ENCODE data around the gene CLSTN2. TPM values are rescaled to one million over a fixed set of nuclear protein-coding genes. Genes with fewer than 3 reads are reported as not detected.

Gene CLSTN2
- total RNA-seq, 1 experiment from 2014 or later, result 0.02 TPM

DNA sequence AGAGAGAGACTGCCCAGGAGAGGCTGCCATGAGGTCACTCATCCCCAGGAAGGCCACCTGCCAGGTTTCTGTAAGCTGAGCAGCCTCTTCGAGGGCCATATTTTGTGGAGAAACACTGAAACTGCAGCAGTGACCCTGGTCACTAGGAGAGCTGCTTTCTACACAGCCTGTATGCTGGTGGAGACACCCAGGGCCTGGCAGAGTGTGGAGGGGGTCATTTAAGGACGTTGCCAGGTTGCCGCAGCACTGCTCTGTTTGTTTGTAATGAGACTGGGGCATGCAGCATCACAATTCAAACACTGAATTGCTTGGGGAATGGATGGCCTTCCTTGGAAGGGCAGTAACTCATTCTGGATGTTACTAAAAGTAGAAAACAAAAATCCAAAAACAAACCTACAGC lies 638.0 kb downstream of the CLSTN2 start:
- ATAC-seq (no peak), DNase-seq (ENCODE audit: low read depth, low spot score) (no peak)
- POLR2A ChIA-PET, result no interaction called here
- Histone ChIP-seq H3K4me3 (replicated peaks in 1 of 2; ENCODE audit: low read depth in 1 of 2, low read length in 2 of 2) (no peak overlapping the region), H3K79me2 (ENCODE audit: insufficient read depth, low read length) (no peaks in the 10 kb centered on the region), H2AFZ (ENCODE audit: low read depth, low read length, poor library complexity, severe bottlenecking) (no peak overlapping the region), H3K27me3 (ENCODE audit: insufficient read depth, low read length) (peaks cover 19% of the 10 kb centered on the region), H3K27ac (ENCODE audit: low read depth, low read length) (no peak overlapping the region), H3K4me1 (ENCODE audit: control insufficient read depth in 1 of 2, insufficient read depth in 2 of 2, low read length in 2 of 2) (no peaks in the 10 kb centered on the region), H4K20me1 (ENCODE audit: insufficient read depth) (no peaks in the 10 kb centered on the region), H3K9me3 (ENCODE audit: control insufficient read depth in 1 of 2, insufficient read depth in 1 of 2, low read depth in 1 of 2, low read length in 2 of 2) (no peaks in the 10 kb centered on the region), H3K4me2 (ENCODE audit: low read length) (no peak overlapping the region), H3K9me2 (ENCODE audit: insufficient read depth) (no peaks in the 10 kb centered on the region), H3K9ac (ENCODE audit: low read length) (no peak overlapping the region), H3K36me3 (ENCODE audit: control insufficient read depth in 1 of 2, insufficient read depth in 2 of 2, low read length in 2 of 2) (no peaks in the 10 kb centered on the region)
- intact Hi-C loops (cut with micrococcal nuclease), result loop anchor here (10.0 kb wide), 1 partner anchor 292 kb away; no protein-coding TSS in a partner anchor
- CTCF ChIA-PET, result no interaction called here
- RAD21 ChIA-PET (ENCODE audit: low non-redundant PET in 1 of 2, low total read pairs in 2 of 2, uncharacterized antibody in 2 of 2, unreplicated experiment in 2 of 2), result no interaction called here
- TF ChIP-seq JUND (IDR thresholded peaks at IDR 0.05) (no peak), EZH2phosphoT487 (IDR thresholded peaks at IDR 0.05; ENCODE audit: borderline replicate concordance) (no peak), FOSL1 (IDR thresholded peaks at IDR 0.05; ENCODE audit: low read depth) (no peak), ZNF274 (IDR thresholded peaks at IDR 0.05; ENCODE audit: low read depth, low read length) (no peak)
- no TSS peak for BruUV-seq (replicated peaks)

DNA sequence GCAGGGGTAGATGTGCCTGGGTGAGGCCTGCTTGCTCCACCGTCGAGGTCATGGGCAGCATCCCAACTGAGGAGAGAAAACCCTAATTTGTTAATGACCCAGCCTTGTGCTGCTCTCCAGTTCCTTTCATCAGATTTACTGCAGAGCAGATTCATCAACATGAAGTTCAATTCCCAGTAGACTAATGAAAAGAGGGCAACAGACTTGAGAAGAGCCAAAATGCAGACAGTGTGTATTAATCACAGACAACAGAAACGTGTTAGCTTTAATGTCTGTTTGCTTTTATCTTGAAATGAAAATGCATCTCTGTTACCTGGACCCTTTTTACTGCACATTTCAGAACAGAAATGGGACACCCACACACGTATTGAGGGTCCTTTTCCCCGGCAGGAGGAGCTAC lies 639.4 kb downstream of the CLSTN2 start:
- ChIA-PET RAD21 (ENCODE audit: low non-redundant PET in 1 of 2, low total read pairs in 2 of 2, uncharacterized antibody in 2 of 2, unreplicated experiment in 2 of 2) (no interaction called here), CTCF (no interaction called here), POLR2A (no interaction called here)
- no peaks in the 10 kb centered on the region for H3K79me2 ChIP-seq (ENCODE audit: insufficient read depth, low read length)
- TF ChIP-seq EZH2 (IDR thresholded peaks at IDR 0.05) (no peak), ELF1 (IDR thresholded peaks at IDR 0.05; ENCODE audit: borderline replicate concordance, low read depth) (no peak), SRF (IDR thresholded peaks at IDR 0.05; ENCODE audit: low read depth) (no peak), EGR1 (IDR thresholded peaks at IDR 0.05; ENCODE audit: low read depth) (no peak), JUND (IDR thresholded peaks at IDR 0.05) (no peak), FOSL1 (IDR thresholded peaks at IDR 0.05; ENCODE audit: low read depth) (no peak), POLR2A (IDR thresholded peaks at IDR 0.05; ENCODE audit: borderline replicate concordance, extremely low read depth, insufficient read depth, insufficient read length) (no peak), SP1 (IDR thresholded peaks at IDR 0.05; ENCODE audit: low read depth) (no peak), REST (IDR thresholded peaks at IDR 0.05; ENCODE audit: low read depth) (no peak), ZNF274 (IDR thresholded peaks at IDR 0.05; ENCODE audit: low read depth, low read length) (no peak), POLR2AphosphoS5 (IDR thresholded peaks at IDR 0.05; ENCODE audit: low read depth, low read length) (no peak), RAD21 (IDR thresholded peaks at IDR 0.05; ENCODE audit: low read depth) (no peak), EZH2phosphoT487 (IDR thresholded peaks at IDR 0.05; ENCODE audit: borderline replicate concordance) (no peak)
- TF ChIP-seq, protein P1, sequence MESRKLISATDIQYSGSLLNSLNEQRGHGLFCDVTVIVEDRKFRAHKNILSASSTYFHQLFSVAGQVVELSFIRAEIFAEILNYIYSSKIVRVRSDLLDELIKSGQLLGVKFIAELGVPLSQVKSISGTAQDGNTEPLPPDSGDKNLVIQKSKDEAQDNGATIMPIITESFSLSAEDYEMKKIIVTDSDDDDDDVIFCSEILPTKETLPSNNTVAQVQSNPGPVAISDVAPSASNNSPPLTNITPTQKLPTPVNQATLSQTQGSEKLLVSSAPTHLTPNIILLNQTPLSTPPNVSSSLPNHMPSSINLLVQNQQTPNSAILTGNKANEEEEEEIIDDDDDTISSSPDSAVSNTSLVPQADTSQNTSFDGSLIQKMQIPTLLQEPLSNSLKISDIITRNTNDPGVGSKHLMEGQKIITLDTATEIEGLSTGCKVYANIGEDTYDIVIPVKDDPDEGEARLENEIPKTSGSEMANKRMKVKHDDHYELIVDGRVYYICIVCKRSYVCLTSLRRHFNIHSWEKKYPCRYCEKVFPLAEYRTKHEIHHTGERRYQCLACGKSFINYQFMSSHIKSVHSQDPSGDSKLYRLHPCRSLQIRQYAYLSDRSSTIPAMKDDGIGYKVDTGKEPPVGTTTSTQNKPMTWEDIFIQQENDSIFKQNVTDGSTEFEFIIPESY (IDR thresholded peaks at IDR 0.05; ENCODE audit: extremely low read depth, insufficient replicate concordance, low read length), result no peak
- H3K9ac ChIP-seq (ENCODE audit: low read length), result no peak overlapping the region
- H3K9me3 ChIP-seq (ENCODE audit: control insufficient read depth in 1 of 2, insufficient read depth in 1 of 2, low read depth in 1 of 2, low read length in 2 of 2), result no peaks in the 10 kb centered on the region
- no peak overlapping the region for H3K4me2 ChIP-seq (ENCODE audit: low read length)
- ATAC-seq (no peak), DNase-seq (ENCODE audit: low read depth, low spot score) (no peak)
- no peaks in the 10 kb centered on the region for H3K9me2 ChIP-seq (ENCODE audit: insufficient read depth)
- H3K27ac ChIP-seq (ENCODE audit: low read depth, low read length), result no peak overlapping the region
- H3K4me1 ChIP-seq (ENCODE audit: control insufficient read depth in 1 of 2, insufficient read depth in 2 of 2, low read length in 2 of 2), result no peaks in the 10 kb centered on the region
- intact Hi-C loops (cut with micrococcal nuclease), result loop anchor here (10.0 kb wide), 1 partner anchor 290 kb away; no protein-coding TSS in a partner anchor
- H3K36me3 ChIP-seq (ENCODE audit: control insufficient read depth in 1 of 2, insufficient read depth in 2 of 2, low read length in 2 of 2), result no peaks in the 10 kb centered on the region
- H3K4me3 ChIP-seq (replicated peaks in 1 of 2; ENCODE audit: low read depth in 1 of 2, low read length in 2 of 2), result no peak overlapping the region
- no peaks in the 10 kb centered on the region for H4K20me1 ChIP-seq (ENCODE audit: insufficient read depth)
- no peak overlapping the region for H2AFZ ChIP-seq (ENCODE audit: low read depth, low read length, poor library complexity, severe bottlenecking)
- no TSS peak for BruUV-seq (replicated peaks)
- peaks cover 20% of the 10 kb centered on the region; the same call in 1 of the 2 replicates for H3K27me3 ChIP-seq (ENCODE audit: insufficient read depth, low read length)

Data from HCT116 (cell line).